Breast epithelium (tissue), 4 donors: ENCODE data around the gene NIPSNAP2. TPM values are rescaled to one million over a fixed set of nuclear protein-coding genes. Genes with fewer than 3 reads are reported as not detected.

Experiments
- DNase-seq, 2 donors: peaks; one replicate each; pipeline ENCODE4 v3.0.0-alpha.2; 2019; ENCODE audit warnings: low spot score in 2 of 2
- H3K27ac ChIP-seq, 2 donors: fragments of 200-600 bp; sonication (generic) in 1 of 2; one replicate each; pipeline ENCODE4 v1.5.1; 2016 to 2019; ENCODE audit warnings: mild to moderate bottlenecking in 1 of 2
- H3K27me3 ChIP-seq, 2 donors: fragments of 200-600 bp; sonication (generic) in 1 of 2; one replicate each; pipeline versions ENCODE4 v1.5.1 to v1.6.0; 2017 to 2019; ENCODE audit warnings: control low read depth in 1 of 2, mild to moderate bottlenecking in 1 of 2
- H3K36me3 ChIP-seq: fragments of 200-600 bp; one replicate; pipeline ENCODE4 v1.5.1; 2019
- H3K4me1 ChIP-seq, 2 donors: fragments of 200-600 bp; sonication (generic); one replicate each; pipeline ENCODE4 v1.5.1; 2016 to 2019; ENCODE audit warnings: control low read depth in 1 of 2
- H3K4me3 ChIP-seq, 3 donors: fragments of 200-600 bp; sonication (generic); 1 replicate in 2 of 3; 2 replicates in 1 of 3; pipeline ENCODE4 v1.5.1; 2016 to 2019; ENCODE audit warnings: mild to moderate bottlenecking in 3 of 3, moderate library complexity in 2 of 3
- H3K9me3 ChIP-seq, 2 donors: fragments of 200-600 bp; sonication (generic) in 1 of 2; one replicate each; pipeline ENCODE4 v1.5.1; 2016 to 2019; ENCODE audit warnings: control low read depth in 1 of 2
- POLR2A ChIP-seq: fragments of 450-650 bp; IDR thresholded peaks from one replicate; pipeline ENCODE4 v1.6.1; 2016; ENCODE audit warnings: antibody characterized with exemption, mild to moderate bottlenecking, moderate library complexity
- POLR2AphosphoS5 ChIP-seq, 3 donors: sonication (generic); formaldehyde crosslinking; IDR thresholded peaks; one replicate each; pipeline ENCODE4 v1.6.1; 2017; ENCODE audit warnings: antibody characterized with exemption in 3 of 3
- intact Hi-C: fragments of 100-400 bp; cut with DNase I; formaldehyde crosslinking; loops from one replicate; pipeline ENCODE4 v1.15.1; 2023; ENCODE audit warnings: low total_unique reads
- total RNA-seq, 3 donors: library from RNA; depleted of rRNA; stranded (reverse); fragments of >200 nt; gene quantifications; one replicate each; pipeline ENCODE4 v1.1.0, GENCODE V29; 2016
- TF ChIP-seq, protein P1 (sequence below), 3 donors: fragments of 450-650 bp; IDR thresholded peaks; one replicate each; pipeline ENCODE4 v1.5.1; 2016 to 2017; ENCODE audit warnings: antibody characterized with exemption in 3 of 3, mild to moderate bottlenecking in 3 of 3, moderate library complexity in 3 of 3

The NIPSNAP2 gene
- total RNA-seq, 3 donors from 2014 or later = 79.8 to 128 (median 87.2) TPM

DNA sequence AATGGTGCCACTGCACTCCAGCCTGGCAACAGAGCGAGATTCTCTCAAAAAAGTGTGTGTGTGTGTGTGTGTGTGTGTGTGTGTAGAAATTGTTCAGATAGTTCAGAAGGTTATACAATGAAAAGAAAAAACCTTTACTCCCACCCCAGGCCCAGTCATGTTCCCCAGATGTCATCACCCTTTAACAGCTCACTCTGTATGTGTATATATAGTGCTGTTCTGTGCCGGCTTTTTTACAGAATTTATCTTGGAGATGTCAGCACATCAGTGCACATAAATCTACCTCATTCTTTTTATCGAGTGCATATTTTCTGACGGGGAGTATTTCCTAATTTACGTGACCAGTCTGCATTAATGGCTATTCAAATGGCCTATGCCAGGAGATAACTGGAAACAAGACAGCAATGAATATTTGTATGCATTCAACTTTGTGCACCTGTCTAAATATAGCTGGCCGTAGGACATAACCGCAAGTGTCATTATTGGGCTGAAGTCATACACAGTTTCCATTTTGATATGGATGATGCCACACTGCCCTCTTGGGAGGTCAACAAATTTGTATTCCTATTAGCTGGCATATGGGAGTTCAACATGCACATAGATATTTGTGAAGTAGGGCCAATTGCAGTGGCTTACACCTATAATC, 11.7 kb downstream of the NIPSNAP2 start:
- no peak overlapping the region for H3K27ac ChIP-seq

DNA sequence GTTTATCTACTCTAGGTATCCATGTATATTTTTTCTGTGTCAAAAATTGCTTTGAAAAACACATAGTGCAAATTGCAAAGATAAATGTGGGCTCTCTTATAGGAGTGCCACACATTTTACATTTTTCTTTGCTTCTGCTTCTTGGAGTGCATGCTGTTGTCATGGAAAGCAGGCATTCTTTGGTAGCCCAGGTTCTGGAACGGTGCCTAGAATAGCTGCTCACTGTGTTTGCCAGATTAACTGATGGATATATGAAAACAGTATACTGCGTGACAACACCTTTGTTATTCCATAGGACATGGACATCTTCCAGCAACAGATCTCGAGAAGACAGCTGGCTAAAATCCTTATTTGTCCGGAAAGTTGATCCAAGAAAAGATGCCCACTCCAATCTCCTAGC, 13.4 kb downstream of the NIPSNAP2 start:
- H3K9me3 ChIP-seq = no peaks in the 10 kb centered on the region
- H3K27ac ChIP-seq = no peak overlapping the region
- H3K4me1 ChIP-seq = no peaks in the 10 kb centered on the region
- TF ChIP-seq POLR2A (no peak), POLR2AphosphoS5 (IDR thresholded peaks at IDR 0.05) (no peak)
- TF ChIP-seq, protein P1, sequence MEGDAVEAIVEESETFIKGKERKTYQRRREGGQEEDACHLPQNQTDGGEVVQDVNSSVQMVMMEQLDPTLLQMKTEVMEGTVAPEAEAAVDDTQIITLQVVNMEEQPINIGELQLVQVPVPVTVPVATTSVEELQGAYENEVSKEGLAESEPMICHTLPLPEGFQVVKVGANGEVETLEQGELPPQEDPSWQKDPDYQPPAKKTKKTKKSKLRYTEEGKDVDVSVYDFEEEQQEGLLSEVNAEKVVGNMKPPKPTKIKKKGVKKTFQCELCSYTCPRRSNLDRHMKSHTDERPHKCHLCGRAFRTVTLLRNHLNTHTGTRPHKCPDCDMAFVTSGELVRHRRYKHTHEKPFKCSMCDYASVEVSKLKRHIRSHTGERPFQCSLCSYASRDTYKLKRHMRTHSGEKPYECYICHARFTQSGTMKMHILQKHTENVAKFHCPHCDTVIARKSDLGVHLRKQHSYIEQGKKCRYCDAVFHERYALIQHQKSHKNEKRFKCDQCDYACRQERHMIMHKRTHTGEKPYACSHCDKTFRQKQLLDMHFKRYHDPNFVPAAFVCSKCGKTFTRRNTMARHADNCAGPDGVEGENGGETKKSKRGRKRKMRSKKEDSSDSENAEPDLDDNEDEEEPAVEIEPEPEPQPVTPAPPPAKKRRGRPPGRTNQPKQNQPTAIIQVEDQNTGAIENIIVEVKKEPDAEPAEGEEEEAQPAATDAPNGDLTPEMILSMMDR (IDR thresholded peaks at IDR 0.05) = no peak
- no peak for DNase-seq
- H3K36me3 ChIP-seq = no peaks in the 10 kb centered on the region
- no peaks in the 10 kb centered on the region for H3K27me3 ChIP-seq
- intact Hi-C loops = no loop called here
- no peak overlapping the region for H3K4me3 ChIP-seq

More for the DNA sequence above, 11.7 kb downstream of the NIPSNAP2 start:
- Histone ChIP-seq H3K4me3 (no peak overlapping the region), H3K9me3 (no peaks in the 10 kb centered on the region), H3K27me3 (no peaks in the 10 kb centered on the region), H3K36me3 (no peaks in the 10 kb centered on the region), H3K4me1 (no peaks in the 10 kb centered on the region)
- DNase-seq = no peak
- TF ChIP-seq, protein P1 (IDR thresholded peaks at IDR 0.05) = no peak
- no peak for TF ChIP-seq POLR2AphosphoS5 (IDR thresholded peaks at IDR 0.05)
- TF ChIP-seq POLR2A = no peak
- intact Hi-C loops = no loop called here

DNA sequence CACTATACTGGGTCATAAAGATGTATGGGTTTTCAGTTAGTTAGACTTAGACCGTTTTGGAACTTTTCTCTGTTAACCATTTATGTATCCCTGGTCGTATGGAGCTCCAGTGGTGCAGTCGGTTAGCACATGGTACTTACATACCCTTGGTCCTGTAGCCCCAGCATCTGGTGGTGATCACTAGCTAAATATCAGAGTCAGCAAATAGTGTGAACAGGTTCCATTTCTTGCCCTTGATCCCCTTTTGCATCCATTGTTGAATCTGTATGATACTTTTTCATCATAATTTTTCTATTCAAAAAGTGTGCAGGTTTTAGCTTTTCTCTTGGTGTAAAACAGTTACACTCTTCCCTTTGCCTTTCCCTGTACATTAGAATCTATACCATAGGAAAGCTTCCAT, 15.9 kb downstream of the NIPSNAP2 start:
- no peaks in the 10 kb centered on the region for H3K36me3 ChIP-seq

DNA sequence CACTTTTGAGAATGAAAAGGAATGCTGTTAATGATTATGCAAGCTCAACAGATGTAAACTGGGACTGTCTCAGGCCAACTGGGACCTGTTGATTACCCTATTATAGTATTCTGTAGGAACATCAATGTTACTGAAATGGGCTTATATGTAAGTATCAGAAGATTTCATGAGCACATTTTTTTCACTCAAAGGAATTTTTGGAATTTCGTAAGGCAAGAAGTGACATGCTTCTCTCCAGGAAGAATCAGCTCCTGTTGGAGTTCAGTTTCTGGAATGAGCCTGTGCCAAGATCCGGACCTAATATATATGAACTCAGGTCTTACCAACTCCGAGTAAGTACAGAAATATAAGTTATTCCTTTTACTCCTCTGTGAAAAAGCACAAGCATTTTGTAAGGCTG, 19.2 kb downstream of the NIPSNAP2 start:
- Histone ChIP-seq H3K9me3 (no peaks in the 10 kb centered on the region), H3K27ac (no peak overlapping the region), H3K27me3 (no peaks in the 10 kb centered on the region), H3K4me1 (no peaks in the 10 kb centered on the region), H3K4me3 (no peak overlapping the region), H3K36me3 (no peaks in the 10 kb centered on the region)
- TF ChIP-seq POLR2AphosphoS5 (IDR thresholded peaks at IDR 0.05) (no peak), POLR2A (no peak)
- TF ChIP-seq, protein P1 (IDR thresholded peaks at IDR 0.05) = no peak
- no peak for DNase-seq
- intact Hi-C loops = no loop called here

More for the DNA sequence above, 15.9 kb downstream of the NIPSNAP2 start:
- intact Hi-C loops = no loop called here
- TF ChIP-seq POLR2AphosphoS5 (IDR thresholded peaks at IDR 0.05) (no peak), POLR2A (no peak)
- TF ChIP-seq, protein P1 (IDR thresholded peaks at IDR 0.05) = no peak
- no peaks in the 10 kb centered on the region for H3K4me1 ChIP-seq
- DNase-seq = no peak
- no peaks in the 10 kb centered on the region for H3K27me3 ChIP-seq
- no peaks in the 10 kb centered on the region for H3K9me3 ChIP-seq
- no peak overlapping the region for H3K4me3 ChIP-seq
- H3K27ac ChIP-seq = no peak overlapping the region

DNA sequence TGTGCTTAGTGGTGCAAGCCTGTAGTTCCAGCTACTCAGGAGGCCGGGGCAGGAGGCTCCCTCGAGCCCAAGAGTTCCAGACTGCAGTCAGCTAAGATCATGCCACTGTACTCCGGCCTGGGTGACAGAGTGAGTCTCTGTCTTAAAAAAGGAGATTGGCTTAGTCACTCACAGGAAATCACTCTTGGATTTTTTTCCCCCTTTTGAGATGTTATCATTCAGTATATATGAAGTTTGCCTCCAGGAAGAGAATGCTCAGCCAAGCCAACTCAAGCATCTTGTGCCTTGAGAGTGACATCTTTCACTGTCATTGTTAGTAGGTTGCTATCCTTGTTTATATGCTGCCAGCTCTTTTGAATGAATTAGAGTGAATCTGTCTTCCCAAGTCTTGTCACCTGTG, 28.0 kb downstream of the NIPSNAP2 start:
- no peaks in the 10 kb centered on the region for H3K36me3 ChIP-seq
- no peak overlapping the region for H3K4me3 ChIP-seq
- no peaks in the 10 kb centered on the region for H3K27me3 ChIP-seq
- no peak for DNase-seq
- no peaks in the 10 kb centered on the region for H3K9me3 ChIP-seq
- no peak overlapping the region for H3K27ac ChIP-seq
- intact Hi-C loops = no loop called here
- H3K4me1 ChIP-seq = no peaks in the 10 kb centered on the region
- TF ChIP-seq POLR2A (no peak), POLR2AphosphoS5 (IDR thresholded peaks at IDR 0.05) (no peak)
- TF ChIP-seq, protein P1 (IDR thresholded peaks at IDR 0.05) = no peak
